Cortex of kidney (tissue), 1 donor: ENCODE data around the gene OR10A4.
"Not testable (repeated sequence)": the region's sequence is repeated elsewhere in the genome, so short reads cannot be mapped to it uniquely, and the experiment has no call there.

Source experiments
- DNase-seq: peaks from one replicate; lab custom pipeline; 2025; lab: John Stamatoyannopoulos, UW

OR10A4 gene

DNA sequence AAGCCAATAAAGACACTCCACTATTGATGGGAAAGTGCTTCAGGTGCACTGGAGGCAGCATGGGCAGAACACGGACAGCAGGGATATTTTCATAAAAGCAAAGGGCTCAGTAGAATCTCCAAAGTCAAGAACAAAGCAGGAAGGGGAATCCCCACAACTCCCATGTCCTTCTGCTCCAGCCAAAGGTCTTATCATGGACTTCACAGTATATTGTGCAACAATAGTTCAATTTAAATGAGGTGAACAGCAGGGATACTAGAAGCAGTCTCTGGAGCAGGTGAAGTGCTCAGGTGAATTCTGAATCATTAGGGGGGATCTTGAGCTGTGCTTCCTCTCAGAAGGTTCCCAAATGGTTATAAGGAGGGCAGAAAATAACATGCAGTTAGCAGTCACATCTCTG lies 22.5 kb downstream of the OR10A4 start:
- no peak for DNase-seq

DNA sequence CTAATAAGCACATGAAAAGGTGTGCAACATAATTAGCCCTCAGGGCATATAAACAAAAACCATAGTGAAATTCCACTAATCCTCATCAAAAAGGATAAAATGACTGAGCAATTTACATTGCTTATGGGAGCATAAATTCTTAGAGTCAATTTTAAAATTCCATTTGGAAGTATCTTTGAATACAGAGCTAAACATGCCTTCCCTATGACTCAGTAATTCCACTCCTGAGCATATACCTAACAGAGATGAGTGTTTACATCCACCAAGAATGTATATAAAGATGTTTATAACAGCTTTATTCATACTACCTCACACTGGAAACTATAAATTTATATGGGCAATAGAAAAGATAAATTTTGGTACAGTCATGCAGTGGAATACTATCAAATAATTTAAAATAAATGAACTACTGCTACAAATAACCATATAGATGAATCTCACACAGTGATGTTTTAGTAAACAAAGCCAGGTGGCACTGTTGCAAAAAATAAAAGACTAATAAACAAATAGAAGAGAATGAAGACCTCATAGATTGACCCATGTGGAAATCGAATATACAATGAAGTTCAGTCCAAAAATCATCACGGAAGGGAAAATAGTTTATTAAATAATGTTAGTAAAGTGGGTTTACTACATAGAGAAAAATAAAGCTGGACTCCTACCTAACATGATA lies 24.0 kb downstream of the OR10A4 start:
- no peak for DNase-seq

DNA sequence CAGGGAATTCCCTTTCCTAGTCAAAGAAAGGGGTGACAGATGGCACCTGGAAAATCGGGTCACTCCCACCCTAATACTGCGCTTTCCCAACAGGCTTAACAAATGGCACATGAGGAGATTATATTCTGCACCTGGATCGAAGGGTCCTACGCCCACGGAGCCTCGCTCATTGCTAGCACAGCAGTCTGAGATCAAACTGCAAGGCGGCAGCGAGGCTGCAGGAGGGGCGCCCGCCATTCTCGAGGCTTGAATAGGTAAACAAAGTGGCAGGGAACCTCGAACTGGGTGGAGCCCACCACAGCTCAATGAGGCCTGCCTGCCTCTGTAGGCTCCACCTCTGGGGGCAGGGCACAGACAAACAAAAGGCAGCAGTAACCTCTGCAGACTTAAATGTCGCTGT lies 28.4 kb downstream of the OR10A4 start:
- DNase-seq: not testable (repeated sequence)

DNA sequence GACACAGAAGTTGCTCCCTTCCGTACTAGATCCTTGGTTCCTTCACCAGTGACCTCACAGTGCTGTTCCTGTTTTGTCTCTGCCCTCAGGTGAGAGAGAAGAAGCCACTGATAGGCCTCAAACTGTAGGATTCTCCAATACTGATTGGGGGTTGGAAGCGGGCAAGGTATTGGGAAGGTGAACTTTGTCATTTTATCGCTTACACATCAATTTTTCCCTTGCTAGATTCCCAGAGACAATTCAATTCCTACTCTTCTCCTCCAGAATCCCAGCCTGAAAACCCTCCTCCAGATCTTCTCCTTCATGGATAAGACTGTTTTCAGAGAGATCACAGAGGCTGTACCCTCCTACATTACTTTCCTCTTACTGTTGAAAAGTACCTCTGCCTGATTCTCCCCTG lies 35.0 kb downstream of the OR10A4 start:
- DNase-seq: no peak

DNA sequence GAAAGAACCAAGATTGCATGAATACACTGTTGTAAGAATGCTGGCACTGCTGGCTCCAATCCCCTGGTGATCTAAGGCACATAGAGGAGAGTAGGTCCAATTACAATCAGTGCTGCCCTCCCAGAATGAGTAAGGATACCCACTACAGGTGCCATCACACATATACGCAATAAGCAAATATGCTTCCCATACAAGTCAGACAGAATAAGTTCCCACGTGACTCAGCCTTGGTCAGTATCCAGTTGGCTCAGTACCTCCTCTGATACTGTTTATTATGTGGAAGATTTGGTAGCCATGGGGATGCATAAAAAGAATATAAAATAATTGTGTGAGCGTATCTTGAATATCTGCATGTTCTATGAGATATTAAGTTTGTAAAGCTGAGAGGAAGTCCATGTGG lies 35.5 kb downstream of the OR10A4 start:
- DNase-seq: no peak

DNA sequence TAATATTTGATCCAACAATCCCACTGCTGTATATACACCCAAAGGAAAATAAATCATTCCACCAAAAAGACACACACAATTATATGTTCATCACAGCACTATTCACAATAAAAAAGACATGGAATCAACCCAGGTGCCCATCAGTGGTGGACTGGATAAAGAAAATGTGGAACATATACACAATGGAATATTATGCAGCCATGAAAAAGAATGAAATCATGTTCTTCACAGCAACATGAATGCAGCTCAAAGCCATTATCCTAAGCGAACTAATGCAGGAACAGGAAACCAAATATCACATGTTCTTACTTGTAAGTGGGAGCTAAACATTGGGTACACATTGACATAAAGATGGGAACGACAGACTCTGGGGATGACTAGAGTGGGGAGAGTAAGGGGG lies 43.3 kb downstream of the OR10A4 start:
- no peak for DNase-seq

DNA sequence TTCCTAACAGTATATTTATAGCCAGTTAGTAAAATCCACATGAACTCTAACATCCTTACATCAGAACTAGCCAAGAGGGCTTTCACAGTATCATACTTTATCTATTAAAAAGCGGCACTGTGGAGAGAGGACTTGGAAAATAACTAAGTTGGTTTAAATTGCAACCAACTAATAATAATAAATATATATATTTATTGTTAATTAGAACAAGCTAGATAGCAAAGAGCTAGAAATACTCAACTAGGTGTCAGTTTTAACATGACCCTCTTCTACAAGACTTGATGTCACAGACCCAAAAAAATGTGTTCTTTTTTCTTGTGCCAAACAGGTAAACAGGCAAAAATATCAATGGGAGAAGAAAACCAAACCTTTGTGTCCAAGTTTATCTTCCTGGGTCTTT lies 44.3 kb downstream of the OR10A4 start, which contains the start of gene OR2D3:
OR2D3 (plus strand) TSS at position 301 of the 400 bp plus-strand sequence; CDS start at position 301, 0 bp downstream.
- no peak for DNase-seq

DNA sequence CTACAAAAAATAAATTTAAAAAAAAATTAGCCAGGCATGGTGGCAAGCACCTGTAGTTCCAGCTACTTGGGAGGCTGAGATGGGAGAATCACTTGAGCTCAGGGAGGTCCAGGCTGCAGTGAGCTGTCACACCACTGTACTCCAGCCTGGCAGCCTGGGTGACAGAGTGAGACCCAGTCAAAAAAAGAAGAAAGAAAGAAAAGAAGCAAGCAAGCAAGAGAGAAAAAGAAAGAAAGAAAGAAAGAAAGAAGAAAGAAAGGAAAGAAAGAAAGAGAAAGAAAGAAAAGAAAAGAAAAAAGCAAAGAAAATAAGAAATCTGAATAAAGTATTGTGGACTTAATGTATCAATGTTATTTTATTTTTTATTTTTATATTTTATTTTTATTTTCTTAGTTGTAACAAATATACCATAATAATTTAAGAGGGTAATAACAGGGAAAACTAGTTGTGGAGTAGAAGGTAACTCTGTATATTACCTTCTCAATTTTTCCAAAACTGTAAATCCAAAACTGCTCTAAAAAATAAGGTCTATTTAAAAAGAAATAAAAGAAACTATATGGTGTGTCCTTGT lies 48.7 kb downstream of the OR10A4 start:
- DNase-seq: no peak

DNA sequence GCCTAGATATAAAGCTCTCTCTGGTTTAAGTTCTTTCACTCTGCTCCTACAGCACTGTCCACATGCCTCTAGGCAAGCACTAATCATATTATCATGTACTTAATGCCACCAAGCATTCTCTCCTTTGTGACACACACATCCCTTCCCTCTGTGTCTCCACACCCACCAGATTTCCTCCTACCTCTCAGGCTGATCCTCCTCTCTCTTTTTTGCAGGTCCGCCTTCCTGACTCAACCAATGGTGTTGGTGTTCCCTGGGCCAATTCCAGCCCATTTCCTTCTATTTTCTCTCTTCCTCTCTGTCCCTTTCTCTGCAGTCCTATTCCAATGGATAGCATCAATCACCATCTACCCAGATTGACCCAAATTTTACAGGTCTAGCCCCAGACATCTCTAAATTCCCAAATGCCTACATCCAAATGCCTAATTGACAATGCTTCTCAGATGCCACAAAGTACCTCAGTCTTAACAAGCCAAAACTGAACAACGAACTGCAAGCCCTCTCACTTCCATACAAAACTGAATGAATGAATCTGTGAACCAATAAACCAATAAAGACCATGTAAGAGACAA lies 49.3 kb downstream of the OR10A4 start:
- no peak for DNase-seq

DNA sequence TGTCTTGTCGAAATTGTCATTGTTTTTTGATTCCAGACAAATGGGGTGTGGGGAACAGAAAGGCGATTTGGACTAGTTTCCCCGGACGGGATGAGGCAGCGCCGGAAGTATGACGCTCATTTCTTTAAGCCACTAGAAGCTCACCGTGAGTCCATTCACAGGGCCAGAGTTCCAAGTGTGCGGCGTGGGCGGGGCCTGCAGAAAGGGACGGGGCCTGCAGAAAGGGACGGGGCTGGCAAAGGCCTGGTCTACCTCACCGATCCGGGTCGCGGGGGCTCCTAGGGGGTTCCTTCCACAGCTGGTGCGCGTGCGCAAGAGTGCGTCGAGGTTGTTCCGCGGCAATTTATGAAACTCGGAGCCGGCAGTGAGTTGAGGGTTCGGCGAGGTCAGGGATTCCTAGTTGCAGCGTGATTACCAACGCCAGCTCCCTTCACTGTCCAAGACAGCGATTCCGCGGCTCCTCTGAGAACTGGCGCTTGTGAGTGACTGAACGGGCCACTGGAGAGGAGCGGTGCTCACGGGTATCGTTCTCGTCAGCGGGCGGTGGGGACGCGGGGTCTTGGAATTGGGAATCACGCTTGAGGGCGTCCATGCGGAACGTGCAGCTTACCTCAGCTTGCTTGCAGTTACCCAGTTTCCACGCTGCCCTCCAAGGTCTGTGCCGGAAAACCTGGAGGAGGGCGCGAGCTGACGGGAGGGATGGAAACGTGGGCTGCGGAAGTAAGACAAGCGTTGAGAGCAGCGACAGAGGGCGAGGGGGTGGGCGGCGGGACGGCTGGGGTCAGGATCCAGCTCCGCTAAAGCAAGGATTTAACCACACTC lies 50.0 kb downstream of the OR10A4 start, which contains the start of gene ZNF215:
ZNF215 (plus strand) TSS at position 219 of the 822 bp plus-strand sequence. CDS start 5,847 bp downstream, outside the sequence.
- DNase-seq: no peak

DNA sequence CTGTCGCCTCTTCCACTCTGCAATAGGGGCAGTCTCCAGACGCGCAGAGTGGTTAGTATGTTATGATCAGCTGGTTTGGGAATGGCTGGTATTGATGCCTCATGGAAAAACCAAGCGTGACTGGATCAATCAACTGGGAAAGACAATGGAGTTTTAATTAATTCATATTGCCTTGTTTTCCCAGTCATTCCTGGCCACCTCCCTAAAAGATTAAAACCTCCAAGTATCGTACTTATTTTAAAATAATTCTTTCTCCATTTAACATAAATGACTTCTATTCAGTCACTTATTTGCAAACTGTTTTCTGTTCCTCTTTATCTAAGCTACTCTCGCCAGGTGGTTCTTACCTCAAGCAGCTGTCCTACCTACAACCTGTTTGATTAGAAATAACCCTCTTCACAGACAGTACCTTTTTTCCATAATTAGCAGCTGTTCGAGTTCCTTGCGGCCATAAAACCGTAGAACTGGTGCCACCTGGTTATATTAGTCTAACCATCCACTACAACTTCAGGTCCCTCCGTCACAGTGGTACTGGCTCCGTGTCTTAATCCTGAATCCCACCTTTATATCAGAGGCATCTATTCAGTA lies 50.7 kb downstream of the OR10A4 start:
- DNase-seq: no peak
